Endothelial cell of umbilical vein (primary cell): ENCODE measurements around the gene CLDN22. TPM values are rescaled to one million over a fixed set of nuclear protein-coding genes. Genes with fewer than 3 reads are reported as not detected.
A peak's percentile ranks its signal among the peaks of the same experiment; 100 is the strongest.

Experiments
- BruUV-seq: library from RNA; stranded (reverse); fragments of 400-500 nt; replicated peaks from 2 replicates; lab custom pipeline; 2021; lab: Mats Ljungman, UMichigan
- CTCF ChIA-PET: fragments of 300-600, 350-600 bp; sonication (Branson Sonifier 250); formaldehyde crosslinking; loops from one replicate; lab custom pipeline; 2021; ENCODE audit warnings: antibody characterized with exemption, inconsistent platforms; lab: Charles Lee
- POLR2A ChIA-PET: fragments of 300-600, 350-600 bp; sonication (Branson Sonifier 250); formaldehyde crosslinking; loops from one replicate; lab custom pipeline; 2021; ENCODE audit warnings: antibody characterized with exemption, inconsistent platforms; lab: Charles Lee
- DNase-seq: peaks from one replicate; pipeline ENCODE4 v3.0.0-alpha.2; 2011; ENCODE audit warnings: low read depth, low spot score
- FAIRE-seq: peaks from 2 replicates; lab custom pipeline; 2011; peaks lifted over from hg19 to GRCh38; lab: Jason Lieb, UNC
- H2AFZ ChIP-seq: 2 replicates; pipeline ENCODE4 v1.6.0; 2012; ENCODE audit warnings: low read depth, low read length, control low read depth, inconsistent platforms
- H3K27ac ChIP-seq: 2 replicates; pipeline ENCODE4 v1.5.1; 2011; ENCODE audit warnings: low read depth, mild to moderate bottlenecking, control low read depth, low read length, moderate library complexity; ENCODE audit not compliant: insufficient read depth
- H3K27me3 ChIP-seq, 2 experiments: 2 replicates each; pipeline versions ENCODE4 v1.6.0 to v1.6.1; 2011; ENCODE audit warnings: low read length in 2 of 2, mixed read lengths in 1 of 2; ENCODE audit not compliant: control insufficient read depth in 2 of 2, insufficient read depth in 2 of 2
- H3K36me3 ChIP-seq, 2 experiments: 2 replicates in 1 of 2; 3 replicates in 1 of 2; pipeline ENCODE4 v1.5.1; 2011; ENCODE audit warnings: low read length in 2 of 2, mild to moderate bottlenecking in 1 of 2, moderate library complexity in 1 of 2; ENCODE audit not compliant: control insufficient read depth in 2 of 2, insufficient read depth in 2 of 2; ENCODE audit errors: extremely low read depth in 1 of 2
- H3K4me1 ChIP-seq: 3 replicates; pipeline ENCODE4 v1.5.1; 2011; ENCODE audit warnings: mild to moderate bottlenecking, low read length; ENCODE audit not compliant: control insufficient read depth, insufficient read depth; ENCODE audit errors: extremely low read depth
- H3K4me2 ChIP-seq: 2 replicates; pipeline ENCODE4 v1.6.1; 2011; ENCODE audit warnings: low read length, control low read depth, mixed read lengths; ENCODE audit not compliant: insufficient read depth
- H3K4me3 ChIP-seq, 3 experiments: fragments of 200-600 bp in 1 of 3; sonication (generic), shearing (Covaris generic) in 1 of 3; replicated peaks in 1 of 3; 2 replicates each; pipeline ENCODE4 v1.5.1; 2011 to 2016; ENCODE audit warnings: control low read depth in 3 of 3, low read length in 3 of 3, mild to moderate bottlenecking in 2 of 3, inconsistent platforms in 1 of 3, low read depth in 1 of 3, moderate library complexity in 1 of 3; ENCODE audit not compliant: insufficient read depth in 1 of 3
- H3K79me2 ChIP-seq: 2 replicates; pipeline ENCODE4 v1.6.0; 2012; ENCODE audit warnings: low read length, inconsistent platforms; ENCODE audit not compliant: control insufficient read depth, insufficient read depth
- H3K9ac ChIP-seq: replicated peaks from 2 replicates; pipeline ENCODE3; 2011; ENCODE audit warnings: low read length, control low read depth; ENCODE audit not compliant: insufficient read depth; ENCODE audit errors: extremely low read depth
- H3K9me1 ChIP-seq: replicated peaks from 3 replicates; pipeline ENCODE4 v1.6.0; 2011; ENCODE audit warnings: mild to moderate bottlenecking, low read length; ENCODE audit not compliant: control insufficient read depth, insufficient read depth; ENCODE audit errors: extremely low read depth
- H3K9me3 ChIP-seq: replicated peaks from 2 replicates; pipeline ENCODE4 v1.5.1; 2012; ENCODE audit warnings: low read length, inconsistent platforms; ENCODE audit not compliant: control insufficient read depth, insufficient read depth
- H4K20me1 ChIP-seq: replicated peaks from 2 replicates; pipeline ENCODE3; 2011; ENCODE audit warnings: mild to moderate bottlenecking, low read length; ENCODE audit not compliant: control insufficient read depth, insufficient read depth; ENCODE audit errors: extremely low read depth
- CTCF ChIP-seq, 2 donors: IDR thresholded peaks; 1 replicate in 1 of 2; 2 replicates in 1 of 2; pipeline ENCODE4 v1.5.1; 2011; ENCODE audit warnings: low read length in 2 of 2, mild to moderate bottlenecking in 2 of 2, moderate library complexity in 2 of 2, control low read depth in 1 of 2, inconsistent platforms in 1 of 2, low read depth in 1 of 2; ENCODE audit not compliant: insufficient read depth in 1 of 2; ENCODE audit errors: extremely low read depth in 1 of 2
- EZH2 ChIP-seq: IDR thresholded peaks from 2 replicates; pipeline ENCODE4 v1.6.1; 2012; ENCODE audit warnings: borderline replicate concordance, low read depth, mild to moderate bottlenecking, moderate library complexity, low read length, inconsistent platforms; ENCODE audit not compliant: severe bottlenecking
- FOS ChIP-seq: IDR thresholded peaks from 2 replicates; pipeline ENCODE4 v1.6.1; 2011; ENCODE audit warnings: mild to moderate bottlenecking, low read length, moderate library complexity, borderline replicate concordance; ENCODE audit not compliant: insufficient read depth
- GATA2 ChIP-seq: IDR thresholded peaks from 2 replicates; pipeline ENCODE4 v1.7.0; 2011; ENCODE audit warnings: low read depth, mild to moderate bottlenecking, moderate library complexity, mixed read lengths, low read length; ENCODE audit not compliant: insufficient read length, insufficient read depth
- JUN ChIP-seq: IDR thresholded peaks from 2 replicates; pipeline ENCODE4 v1.6.1; 2011; ENCODE audit warnings: borderline replicate concordance, low read depth; ENCODE audit not compliant: insufficient read length, insufficient read depth
- MAX ChIP-seq: IDR thresholded peaks from 2 replicates; pipeline ENCODE4 v1.6.1; 2011; ENCODE audit not compliant: insufficient read depth, insufficient read length
- MYC ChIP-seq: IDR thresholded peaks from one replicate; pipeline ENCODE4 v1.6.1; 2011; ENCODE audit warnings: mild to moderate bottlenecking, low read depth, low read length
- POLR2A ChIP-seq: IDR thresholded peaks from 2 replicates; pipeline ENCODE4 v1.6.1; 2012; ENCODE audit warnings: low read depth, mild to moderate bottlenecking, control low read depth, low read length
- POLR2AphosphoS5 ChIP-seq: IDR thresholded peaks from 2 replicates; pipeline ENCODE4 v1.6.1; 2012; ENCODE audit warnings: low read depth, mild to moderate bottlenecking, control low read depth, low read length, moderate library complexity; ENCODE audit not compliant: insufficient read depth
- dilution Hi-C: fragments of 300-500 bp; cut with MboI; formaldehyde crosslinking; loops from one replicate; pipeline ENCODE4 v1.15.0; 2019; ENCODE audit warnings: low sequenced_read_pairs; ENCODE audit not compliant: extremely low pct_ligation_motif_present
- intact Hi-C: fragments of 100-400 bp; cut with micrococcal nuclease; formaldehyde crosslinking; loops from one replicate; pipeline ENCODE4 v1.10.0; 2022
- polyA plus RNA-seq, 4 experiments: library from polyadenylated mRNA; depleted of rRNA in 3 of 4; stranded (reverse) in 3 of 4; unstranded in 1 of 4; fragments of >200 nt; gene quantifications; 2 replicates each; pipeline versions ENCODE4 v1.2.1 to v1.2.3, GENCODE V29; 2011 to 2012; ENCODE audit warnings: missing spikeins in 1 of 4
- total RNA-seq: library from RNA; stranded (reverse); gene quantifications from 2 replicates; pipeline ENCODE4 v1.2.3, GENCODE V29; 2021

Gene CLDN22
- total and polyA plus RNA-seq, 2 donors (not counting 3 experiments of a cell fraction or from before 2014, with no cell fraction given), result not detected

DNA sequence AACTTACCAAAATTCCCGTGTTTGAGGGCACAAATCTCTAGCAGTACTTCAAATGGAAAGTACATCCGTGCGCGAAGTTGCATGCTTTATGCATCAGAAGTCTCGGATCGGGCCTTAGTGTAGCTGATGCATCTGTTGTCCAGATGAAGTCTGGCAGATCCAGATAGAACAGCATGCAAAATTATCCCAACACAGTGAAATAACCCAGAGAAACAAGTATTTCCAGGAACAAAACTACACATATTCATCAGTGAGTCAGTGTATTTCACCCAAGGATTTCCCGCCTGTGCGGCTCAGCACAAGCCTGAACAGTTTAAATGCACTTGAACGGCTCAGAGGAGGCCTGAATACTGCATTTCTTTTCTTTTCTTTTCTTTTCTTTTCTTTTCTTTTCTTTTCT is 29.6 kb upstream of the CLDN22 start:
- H3K27me3 ChIP-seq, result no peaks in the 10 kb centered on the region
- dilution Hi-C loops, result no loop called here
- no peaks in the 10 kb centered on the region for H3K9me3 ChIP-seq
- no peaks in the 10 kb centered on the region for H3K36me3 ChIP-seq
- H3K79me2 ChIP-seq, result no peaks in the 10 kb centered on the region
- no peak overlapping the region for H3K4me3 ChIP-seq
- no peaks in the 10 kb centered on the region for H4K20me1 ChIP-seq
- FAIRE-seq, result peak; percentile 26
- no peak for DNase-seq
- no peaks in the 10 kb centered on the region for H3K9me1 ChIP-seq
- H2AFZ ChIP-seq, result no peak overlapping the region
- no TSS peak for BruUV-seq
- H3K4me2 ChIP-seq, result no peak overlapping the region
- intact Hi-C loops, result loop anchor here (1.0 kb wide), 1 partner anchor 14 kb away; no protein-coding TSS in a partner anchor
- ChIA-PET POLR2A (no interaction called here), CTCF (no interaction called here)
- TF ChIP-seq GATA2 (no peak), POLR2A (no peak), POLR2AphosphoS5 (no peak), EZH2 (no peak), CTCF (IDR thresholded peaks at IDR 0.05; ENCODE audit: extremely low read depth in 1 of 2, insufficient read depth in 1 of 2, low read depth in 1 of 2, low read length in 2 of 2) (no peak), MAX (no peak), MYC (no peak), JUN (no peak), FOS (no peak)
- peaks cover 10% of the 10 kb centered on the region for H3K4me1 ChIP-seq
- H3K9ac ChIP-seq, result no peak overlapping the region
- no peak overlapping the region for H3K27ac ChIP-seq
